Fibroblast of lung (primary cell): ENCODE data around the gene MAPK13. TPM values are rescaled to one million over a fixed set of nuclear protein-coding genes. Genes with fewer than 3 reads are reported as not detected.
"Not testable (repeated sequence)": the region's sequence is repeated elsewhere in the genome, so short reads cannot be mapped to it uniquely, and the experiment has no call there.

Source experiments
- DNase-seq, 2 donors: peaks; one replicate each; pipeline versions ENCODE4 v3.0.0 to v3.0.0-alpha.2; 2010; ENCODE audit warnings: low read depth in 2 of 2
- H2AFZ ChIP-seq: 2 replicates; pipeline ENCODE4 v1.5.1; 2012; ENCODE audit warnings: low read length, control low read depth, inconsistent platforms
- H3K27ac ChIP-seq: 2 replicates; pipeline ENCODE4 v1.5.1; 2011; ENCODE audit warnings: low read length, control low read depth; ENCODE audit not compliant: insufficient read depth
- H3K27me3 ChIP-seq: 2 replicates; pipeline ENCODE4 v1.5.1; 2011; ENCODE audit warnings: mild to moderate bottlenecking, low read length; ENCODE audit not compliant: control insufficient read depth, insufficient read depth
- H3K36me3 ChIP-seq: 2 replicates; pipeline ENCODE4 v1.5.1; 2011; ENCODE audit warnings: low read length; ENCODE audit not compliant: control insufficient read depth, insufficient read depth
- H3K4me1 ChIP-seq: 2 replicates; pipeline ENCODE4 v1.5.1; 2011; ENCODE audit warnings: low read length; ENCODE audit not compliant: control insufficient read depth, insufficient read depth; ENCODE audit errors: extremely low read depth
- H3K4me2 ChIP-seq: 2 replicates; pipeline ENCODE4 v1.5.1; 2011; ENCODE audit warnings: low read length, control low read depth; ENCODE audit not compliant: insufficient read depth; ENCODE audit errors: extremely low read depth
- H3K4me3 ChIP-seq, 4 experiments: fragments of 200-600 bp in 1 of 4; sonication (generic) in 1 of 4; replicated peaks in 1 of 4; 2 replicates each; pipeline ENCODE4 v1.5.1; 2011 to 2016; ENCODE audit warnings: low read length in 4 of 4, low read depth in 3 of 4, mild to moderate bottlenecking in 3 of 4, control low read depth in 2 of 4, inconsistent platforms in 1 of 4, mixed read lengths in 1 of 4; ENCODE audit not compliant: insufficient read depth in 1 of 4; ENCODE audit errors: control extremely low read depth in 1 of 4
- H3K79me2 ChIP-seq: 2 replicates; pipeline ENCODE4 v1.5.1; 2012; ENCODE audit warnings: mild to moderate bottlenecking, low read length, inconsistent platforms; ENCODE audit not compliant: control insufficient read depth, insufficient read depth
- H3K9ac ChIP-seq: 2 replicates; pipeline ENCODE4 v1.5.1; 2011; ENCODE audit warnings: mild to moderate bottlenecking, low read length, control low read depth; ENCODE audit not compliant: insufficient read depth
- H3K9me3 ChIP-seq: 2 replicates; pipeline ENCODE4 v1.5.1; 2012; ENCODE audit warnings: low read depth, low read length; ENCODE audit not compliant: control insufficient read depth, insufficient read depth
- H4K20me1 ChIP-seq: 2 replicates; pipeline ENCODE4 v1.5.1; 2011; ENCODE audit warnings: low read length; ENCODE audit not compliant: control insufficient read depth, insufficient read depth; ENCODE audit errors: extremely low read depth
- EZH2 ChIP-seq: IDR thresholded peaks from 2 replicates; pipeline ENCODE4 v1.5.1; 2012; ENCODE audit warnings: low read length, control low read depth, mild to moderate bottlenecking; ENCODE audit errors: missing control alignments
- polyA plus RNA-seq, 2 donors: library from polyadenylated mRNA; depleted of rRNA in 1 of 2; stranded (reverse) in 1 of 2; unstranded in 1 of 2; fragments of >200 nt; gene quantifications; 2 replicates each; pipeline ENCODE4 v1.2.1, GENCODE V29; 2011 to 2012; ENCODE audit warnings: missing spikeins in 1 of 2
- total RNA-seq: library from RNA; depleted of rRNA; stranded (reverse); fragments of >200 nt; gene quantifications from 2 replicates; pipeline ENCODE4 v1.2.1, GENCODE V29; 2014
- TF ChIP-seq, protein P1 (sequence below), 2 donors: IDR thresholded peaks in 1 of 2; conservative IDR thresholded peaks in 1 of 2; 1 replicate in 1 of 2; 2 replicates in 1 of 2; pipeline ENCODE4 v1.5.1; 2011 to 2012; ENCODE audit warnings: low read length in 2 of 2, control low read depth in 1 of 2, inconsistent platforms in 1 of 2, low read depth in 1 of 2, mild to moderate bottlenecking in 1 of 2

The MAPK13 gene
- total and polyA plus RNA-seq, 2 donors (not counting 1 experiment from before 2014, with no cell fraction given) = 3.0 to 7.6 TPM

GRCh38 chr6:36121787-36122494 is 8.4 kb upstream of the MAPK13 start:
- no peak overlapping the region for H3K27ac ChIP-seq
- no peaks in the 10 kb centered on the region for H3K36me3 ChIP-seq
- TF ChIP-seq, protein P1, sequence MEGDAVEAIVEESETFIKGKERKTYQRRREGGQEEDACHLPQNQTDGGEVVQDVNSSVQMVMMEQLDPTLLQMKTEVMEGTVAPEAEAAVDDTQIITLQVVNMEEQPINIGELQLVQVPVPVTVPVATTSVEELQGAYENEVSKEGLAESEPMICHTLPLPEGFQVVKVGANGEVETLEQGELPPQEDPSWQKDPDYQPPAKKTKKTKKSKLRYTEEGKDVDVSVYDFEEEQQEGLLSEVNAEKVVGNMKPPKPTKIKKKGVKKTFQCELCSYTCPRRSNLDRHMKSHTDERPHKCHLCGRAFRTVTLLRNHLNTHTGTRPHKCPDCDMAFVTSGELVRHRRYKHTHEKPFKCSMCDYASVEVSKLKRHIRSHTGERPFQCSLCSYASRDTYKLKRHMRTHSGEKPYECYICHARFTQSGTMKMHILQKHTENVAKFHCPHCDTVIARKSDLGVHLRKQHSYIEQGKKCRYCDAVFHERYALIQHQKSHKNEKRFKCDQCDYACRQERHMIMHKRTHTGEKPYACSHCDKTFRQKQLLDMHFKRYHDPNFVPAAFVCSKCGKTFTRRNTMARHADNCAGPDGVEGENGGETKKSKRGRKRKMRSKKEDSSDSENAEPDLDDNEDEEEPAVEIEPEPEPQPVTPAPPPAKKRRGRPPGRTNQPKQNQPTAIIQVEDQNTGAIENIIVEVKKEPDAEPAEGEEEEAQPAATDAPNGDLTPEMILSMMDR (conservative IDR thresholded peaks at IDR 0.05 in 1 of 2, IDR thresholded peaks at IDR 0.05 in 1 of 2; ENCODE audit: low read depth in 1 of 2, low read length in 2 of 2) = no peak
- no peak for TF ChIP-seq EZH2
- no peak overlapping the region for H3K4me3 ChIP-seq
- no peak overlapping the region for H2AFZ ChIP-seq
- no peaks in the 10 kb centered on the region for H4K20me1 ChIP-seq
- no peaks in the 10 kb centered on the region for H3K9me3 ChIP-seq
- H3K4me1 ChIP-seq = peaks cover 9% of the 10 kb centered on the region
- no peak overlapping the region for H3K9ac ChIP-seq
- no peak overlapping the region for H3K4me2 ChIP-seq
- no peaks in the 10 kb centered on the region for H3K27me3 ChIP-seq
- no peak for DNase-seq
- H3K79me2 ChIP-seq = no peaks in the 10 kb centered on the region

- Histone ChIP-seq H2AFZ (no peak overlapping the region), H3K9me3 (no peaks in the 10 kb centered on the region), H3K4me2 (no peak overlapping the region), H3K4me1 (peaks cover 15% of the 10 kb centered on the region), H3K27me3 (no peaks in the 10 kb centered on the region), H3K4me3 (no peak overlapping the region), H3K9ac (no peak overlapping the region), H3K79me2 (no peaks in the 10 kb centered on the region), H4K20me1 (no peaks in the 10 kb centered on the region), H3K36me3 (no peaks in the 10 kb centered on the region), H3K27ac (no peak overlapping the region)
- TF ChIP-seq, protein P1 (conservative IDR thresholded peaks at IDR 0.05 in 1 of 2, IDR thresholded peaks at IDR 0.05 in 1 of 2; ENCODE audit: low read depth in 1 of 2, low read length in 2 of 2) = no peak
- TF ChIP-seq EZH2 = no peak
- DNase-seq = no peak
Measured at GRCh38 chr6:36122495-36123269, 7.6 kb upstream of the MAPK13 start.

DNA sequence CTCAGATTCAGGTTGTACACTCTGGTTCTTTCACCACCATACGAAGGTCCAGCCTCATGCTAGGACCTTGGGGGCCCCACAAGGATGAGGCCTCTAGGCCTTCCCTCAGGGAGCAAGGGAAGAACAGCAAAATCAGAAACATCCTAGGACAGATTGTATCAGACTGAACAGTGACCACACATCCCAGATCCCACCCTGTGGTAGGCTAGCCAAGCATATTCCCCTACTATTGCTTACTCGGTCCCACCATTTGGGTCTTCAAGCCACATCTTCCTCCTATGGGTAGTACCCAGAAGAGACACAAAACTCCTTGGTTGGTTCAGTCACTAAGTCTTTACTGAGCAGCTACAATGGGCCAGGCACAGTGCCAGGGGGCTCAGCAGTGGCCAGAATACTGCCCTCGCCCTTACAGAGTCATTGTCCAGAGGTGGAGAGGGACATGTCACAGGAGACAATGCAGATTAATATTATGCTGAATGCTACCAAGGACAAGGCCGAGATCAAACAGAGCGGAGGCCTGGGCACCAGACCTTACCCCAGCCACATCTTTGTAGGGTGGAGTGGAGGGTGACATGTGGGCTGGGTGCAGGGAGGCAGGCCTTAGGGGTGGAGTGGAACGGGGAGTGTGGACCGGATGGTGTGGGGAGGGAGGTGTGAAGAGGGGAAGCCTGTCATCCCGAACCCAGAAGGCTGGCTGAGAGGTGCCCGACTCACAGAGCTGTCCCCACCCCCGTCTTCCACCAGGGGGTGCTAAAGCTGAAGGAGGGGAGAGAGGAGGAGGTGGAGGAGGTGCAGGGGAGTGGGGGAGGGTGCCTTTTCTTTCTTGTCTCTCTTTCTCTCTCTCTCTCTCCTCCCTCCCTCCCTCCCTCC is 6.8 kb upstream of the MAPK13 start:
- peak overlapping the region; percentile 44 for H2AFZ ChIP-seq
- H3K9ac ChIP-seq = no peak overlapping the region
- H3K4me2 ChIP-seq = no peak overlapping the region
- peaks cover 21% of the 10 kb centered on the region for H3K4me1 ChIP-seq
- TF ChIP-seq, protein P1 (conservative IDR thresholded peaks at IDR 0.05 in 1 of 2, IDR thresholded peaks at IDR 0.05 in 1 of 2; ENCODE audit: low read depth in 1 of 2, low read length in 2 of 2) = peak; percentile 75 to 84
- TF ChIP-seq EZH2 = no peak
- H3K79me2 ChIP-seq = no peaks in the 10 kb centered on the region
- H3K36me3 ChIP-seq = no peaks in the 10 kb centered on the region
- no peak overlapping the region for H3K4me3 ChIP-seq
- H3K9me3 ChIP-seq = no peaks in the 10 kb centered on the region
- DNase-seq = peak; percentile 54 to 80
- no peaks in the 10 kb centered on the region for H4K20me1 ChIP-seq
- H3K27ac ChIP-seq = no peak overlapping the region
- H3K27me3 ChIP-seq = no peaks in the 10 kb centered on the region

DNA sequence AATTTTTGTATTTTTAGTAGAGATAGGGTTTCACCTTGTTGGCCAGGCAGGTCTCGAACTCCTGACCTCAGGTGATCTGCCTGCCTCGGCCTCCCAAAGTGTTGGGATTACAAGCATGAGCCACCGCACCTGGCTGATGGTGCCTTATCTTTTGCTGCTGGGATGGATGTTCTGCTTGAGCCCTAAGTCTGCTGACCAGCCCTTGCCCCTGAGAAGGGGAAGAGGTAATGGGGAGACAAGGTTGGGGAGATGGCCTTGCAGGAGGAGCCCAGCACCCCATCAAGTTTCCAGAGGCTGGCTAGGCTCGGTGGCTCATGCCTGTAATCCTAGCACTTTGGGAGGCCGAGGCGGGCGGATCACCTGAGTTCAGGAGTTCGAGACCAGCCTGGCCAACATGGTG is 6.0 kb upstream of the MAPK13 start:
- H3K27me3 ChIP-seq, H3K4me2 ChIP-seq, H3K9me3 ChIP-seq, H2AFZ ChIP-seq, H3K27ac ChIP-seq, H3K9ac ChIP-seq, H4K20me1 ChIP-seq, DNase-seq, H3K4me3 ChIP-seq, H3K36me3 ChIP-seq, H3K79me2 ChIP-seq: not testable (repeated sequence)
- peaks cover 21% of the 10 kb centered on the region for H3K4me1 ChIP-seq
